ENCODE data around the gene KCTD5. TPM values are rescaled to one million over a fixed set of nuclear protein-coding genes. Genes with fewer than 3 reads are reported as not detected.
"Not testable (repeated sequence)": the region's sequence is repeated elsewhere in the genome, so short reads cannot be mapped to it uniquely, and the experiment has no call there.

Gene KCTD5
- total RNA-seq, 4 donors from 2014 or later, result 23.1 to 85.6 (median 56.4) TPM

DNA sequence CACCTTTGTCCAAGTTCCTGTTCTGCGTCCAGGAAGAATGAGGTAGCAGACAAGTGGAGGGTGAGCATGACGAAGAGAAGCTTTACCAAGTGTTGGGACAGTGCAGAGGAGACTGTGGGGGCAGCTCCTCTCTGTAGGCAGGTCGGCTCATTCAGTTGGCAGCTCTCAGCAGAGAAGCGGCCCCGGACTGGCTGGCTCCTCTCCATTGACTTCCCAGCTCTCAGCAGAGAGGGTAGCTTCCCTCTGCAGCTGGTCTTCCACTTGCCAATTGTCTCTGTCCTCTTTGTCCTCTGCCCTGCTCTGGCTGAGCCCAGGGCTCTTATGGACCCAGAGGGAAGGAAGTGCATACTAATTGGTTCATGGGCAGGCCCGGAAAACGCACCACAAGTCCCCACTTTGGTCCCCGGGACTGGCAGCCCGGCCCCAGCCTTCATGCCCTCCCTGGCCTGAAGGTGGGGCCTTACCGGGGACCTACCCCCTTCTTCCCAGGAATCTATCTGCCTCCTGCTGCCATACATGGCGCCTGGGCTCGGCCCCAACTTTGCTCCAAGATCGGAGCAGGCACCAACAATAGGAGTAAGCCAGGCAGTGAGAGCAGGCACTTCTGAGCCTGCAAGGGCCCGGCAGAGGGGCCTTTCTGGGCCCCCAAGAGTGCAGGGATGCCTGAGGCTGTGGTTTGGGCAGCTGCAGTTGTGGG is 10.1 kb downstream of the KCTD5 start:
- Histone ChIP-seq H3K27ac (peak overlapping the region in 1 of 4 donors; percentile 68), H3K9me3 (no peaks in the 10 kb centered on the region), H3K36me3 (peaks cover 0 to 44% (median 0%) of the 10 kb centered on the region in 3 donors), H3K4me1 (peaks cover 0 to 15% (median 3%) of the 10 kb centered on the region in 4 donors), H3K4me3 (peak overlapping the region in 1 of 4 donors; percentile 1), H3K27me3 (no peaks in the 10 kb centered on the region)
- DNase-seq, result no peak
- no peak for TF ChIP-seq POLR2A (IDR thresholded peaks at IDR 0.05)
- TF ChIP-seq CTCF (IDR thresholded peaks at IDR 0.05), result no peak

DNA sequence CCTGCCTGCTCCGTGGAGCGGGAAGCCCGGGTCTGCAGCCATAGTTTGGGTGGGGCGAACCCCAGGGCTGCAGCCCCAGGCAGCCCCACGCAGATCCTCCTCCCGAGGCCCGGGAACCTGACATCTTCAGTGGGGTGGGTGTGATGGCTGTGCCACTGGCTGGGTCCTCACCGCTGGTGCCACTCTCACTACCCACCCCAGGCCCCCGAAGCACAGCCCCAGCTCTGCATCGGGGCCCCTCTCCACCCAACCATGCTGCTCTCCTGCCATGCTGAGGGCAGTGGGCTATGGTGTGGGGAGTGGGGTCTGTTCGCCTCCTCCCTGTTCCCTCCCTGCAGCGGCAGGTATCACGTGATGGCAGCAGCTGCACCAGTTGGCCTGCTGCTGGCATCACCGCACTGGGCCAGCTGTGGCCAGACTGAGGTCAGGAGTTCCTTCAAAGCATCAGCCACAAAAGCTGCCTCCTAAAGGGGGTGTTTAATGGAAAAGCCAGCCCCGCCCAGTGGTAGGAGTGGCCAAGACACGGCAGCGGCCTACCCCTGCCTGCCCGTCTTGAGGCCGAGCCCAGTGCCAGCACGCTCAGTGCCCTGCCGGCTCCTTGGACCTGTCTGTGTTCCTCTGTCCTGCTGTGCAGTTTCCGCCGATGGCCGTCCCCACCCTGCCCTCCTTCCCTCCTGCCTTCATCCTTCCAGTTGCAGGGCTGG is 10.8 kb downstream of the KCTD5 start:
- TF ChIP-seq POLR2A (IDR thresholded peaks at IDR 0.05) (no peak), CTCF (IDR thresholded peaks at IDR 0.05) (no peak)
- Histone ChIP-seq H3K4me1 (peaks cover 0 to 9% (median 0%) of the 10 kb centered on the region in 4 donors), H3K4me3 (peak overlapping the region in 1 of 4 donors; percentile 1), H3K27ac (peak overlapping the region in 1 of 4 donors; percentile 68), H3K36me3 (peaks cover 0 to 51% (median 0%) of the 10 kb centered on the region in 3 donors), H3K9me3 (no peaks in the 10 kb centered on the region), H3K27me3 (no peaks in the 10 kb centered on the region)
- peak in 2 of 3 donors; percentile 74 to 76 for DNase-seq

DNA sequence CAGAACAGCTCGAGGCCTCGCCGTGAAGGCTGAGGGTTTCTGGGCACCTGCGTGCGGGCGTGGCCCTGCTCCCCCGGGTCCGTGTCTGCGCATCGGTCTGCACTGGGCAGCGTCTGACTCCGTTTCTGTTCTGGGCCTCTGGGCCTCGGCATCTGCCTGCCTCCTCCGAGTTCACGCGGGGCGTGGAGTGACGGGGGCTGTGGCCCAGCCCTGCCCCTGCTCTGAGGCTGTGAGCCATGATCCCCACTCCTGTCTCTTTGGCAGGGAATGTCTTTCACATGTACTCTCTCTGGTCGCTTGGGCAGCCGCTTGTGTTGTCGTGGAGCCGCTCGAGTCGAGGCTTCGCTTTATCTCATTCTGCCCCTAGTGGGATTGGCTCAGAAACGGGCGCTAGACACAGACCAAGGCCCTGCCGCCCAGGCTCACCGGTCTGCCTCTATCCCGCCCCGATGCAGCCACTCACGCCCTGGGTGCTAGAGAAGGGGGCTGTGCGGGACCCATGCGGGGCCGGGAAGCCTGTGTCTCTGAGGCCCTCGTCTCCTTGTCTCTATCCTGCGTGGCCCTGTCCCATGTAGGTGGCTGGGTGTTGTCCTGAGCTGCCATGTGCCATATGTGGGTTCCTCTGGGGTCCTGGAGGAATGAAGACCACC is 14.4 kb downstream of the KCTD5 start:
- not testable (repeated sequence) for H3K9me3 ChIP-seq, H3K4me3 ChIP-seq, DNase-seq, H3K27ac ChIP-seq, H3K27me3 ChIP-seq, H3K4me1 ChIP-seq
- H3K36me3 ChIP-seq, result peaks cover 0 to 67% (median 0%) of the 10 kb centered on the region in 3 donors

GRCh38 chr16:2697401-2697948 is 15.2 kb downstream of the KCTD5 start:
- no peak for DNase-seq
- TF ChIP-seq POLR2A (IDR thresholded peaks at IDR 0.05) (no peak), CTCF (IDR thresholded peaks at IDR 0.05) (no peak)
- Histone ChIP-seq H3K9me3 (no peaks in the 10 kb centered on the region), H3K4me1 (peaks cover 0 to 9% (median 0%) of the 10 kb centered on the region in 4 donors), H3K36me3 (peaks cover 0 to 67% (median 0%) of the 10 kb centered on the region in 3 donors), H3K27me3 (no peaks in the 10 kb centered on the region), H3K4me3 (no peak overlapping the region), H3K27ac (no peak overlapping the region)

DNA sequence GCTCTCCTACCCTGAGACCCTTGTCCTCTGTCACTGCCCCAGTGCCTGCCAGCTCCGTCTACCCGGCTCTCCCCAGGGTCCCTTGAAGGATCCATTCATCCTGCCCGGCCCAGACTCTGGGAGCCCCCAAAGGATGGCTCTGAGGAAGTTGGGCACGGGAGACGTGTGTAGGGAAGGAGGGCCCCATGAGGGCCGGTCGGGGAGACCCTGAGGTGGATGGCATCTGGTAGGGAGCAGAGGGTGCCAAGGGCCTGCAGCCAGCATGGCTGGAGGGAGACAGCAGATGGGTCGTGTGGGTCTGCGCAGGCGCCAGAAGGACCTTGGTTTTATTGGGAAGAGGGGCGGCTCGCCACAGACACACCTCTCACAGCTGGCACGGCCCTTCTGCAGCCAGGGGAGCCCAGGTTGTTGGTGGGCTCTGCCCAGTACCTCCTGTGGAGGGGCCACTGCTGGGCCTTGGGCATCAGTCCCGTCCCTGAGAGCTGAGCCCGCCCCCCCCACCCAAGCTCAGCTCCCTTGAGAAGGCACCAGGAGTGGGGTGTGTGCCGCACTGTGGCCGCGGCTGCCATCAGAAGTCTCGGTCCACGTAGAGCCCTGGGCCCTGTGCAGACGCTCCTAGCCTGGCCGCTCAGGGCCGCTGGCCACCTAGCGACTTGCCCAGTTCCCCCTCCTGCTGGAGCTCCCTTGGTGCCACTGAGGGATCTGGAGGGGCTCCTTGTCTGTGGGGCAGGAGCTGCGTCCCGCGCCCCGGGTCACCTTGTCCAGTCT is 16.0 kb downstream of the KCTD5 start:
- Histone ChIP-seq H3K9me3 (no peaks in the 10 kb centered on the region), H3K27ac (no peak overlapping the region), H3K27me3 (no peaks in the 10 kb centered on the region), H3K4me3 (no peak overlapping the region), H3K36me3 (peaks cover 0 to 70% (median 0%) of the 10 kb centered on the region in 3 donors), H3K4me1 (peaks cover 0 to 2% (median 0%) of the 10 kb centered on the region in 4 donors)
- DNase-seq, result no peak
- TF ChIP-seq CTCF (IDR thresholded peaks at IDR 0.05) (no peak), POLR2A (IDR thresholded peaks at IDR 0.05) (no peak)
